PC-3 (cell line): ENCODE data around the gene STPG4. TPM values are rescaled to one million over a fixed set of nuclear protein-coding genes. Genes with fewer than 3 reads are reported as not detected.

Experiments
- ATAC-seq: fragments of 200-7000 bp; cut with Tn5 transposase; 2 replicates; pipeline ENCODE4 v1.9.1; 2020; ENCODE audit warnings: mild to moderate bottlenecking, moderate library complexity
- BruUV-seq: library from RNA; stranded (reverse); fragments of 400-500 nt; replicated peaks from 2 replicates; lab custom pipeline; 2021; lab: Mats Ljungman, UMichigan
- CTCF ChIA-PET: fragments of 300-600 bp; sonication (Branson Sonifier 250); formaldehyde crosslinking; loops from one replicate; lab custom pipeline; 2022; ENCODE audit warnings: antibody characterized with exemption; lab: Charles Lee
- POLR2A ChIA-PET: fragments of 300-600 bp; sonication (Branson Sonifier 250); formaldehyde crosslinking; loops from one replicate; lab custom pipeline; 2022; ENCODE audit warnings: antibody characterized with exemption; ENCODE audit not compliant: unreplicated experiment; lab: Charles Lee
- DNase-seq: peaks from one replicate; pipeline ENCODE4 v3.0.0-alpha.2; 2015
- H2AFZ ChIP-seq: fragments of 300-600 bp; sonication (generic); 2 replicates; pipeline ENCODE4 v1.6.0; 2016; ENCODE audit warnings: antibody characterized with exemption, low read length
- H3F3A ChIP-seq: fragments of 300-600 bp; sonication (generic); one replicate; pipeline ENCODE4 v1.6.0; 2017; ENCODE audit warnings: antibody characterized with exemption, low read length, control low read depth, mild to moderate bottlenecking; ENCODE audit not compliant: unreplicated experiment
- H3K27ac ChIP-seq: fragments of 300-600 bp; sonication (generic); 2 replicates; pipeline ENCODE4 v1.5.1; 2016; ENCODE audit warnings: mild to moderate bottlenecking, low read length
- H3K27me3 ChIP-seq: fragments of 300-600 bp; sonication (generic); 2 replicates; pipeline ENCODE4 v1.6.1; 2016; ENCODE audit warnings: low read length, mixed read lengths
- H3K36me3 ChIP-seq: fragments of 300-600 bp; sonication (generic); 2 replicates; pipeline ENCODE4 v1.6.1; 2016; ENCODE audit warnings: low read depth, mixed run types, low read length, mixed read lengths
- H3K4me1 ChIP-seq: fragments of 300-600 bp; sonication (generic); 2 replicates; pipeline ENCODE4 v1.5.1; 2016; ENCODE audit warnings: low read length; ENCODE audit not compliant: insufficient read depth
- H3K4me2 ChIP-seq: fragments of 300-600 bp; sonication (generic); 2 replicates; pipeline ENCODE4 v1.6.0; 2016; ENCODE audit warnings: low read length
- H3K4me3 ChIP-seq: fragments of 300-600 bp; sonication (generic); 2 replicates; pipeline ENCODE4 v1.5.1; 2016; ENCODE audit warnings: mild to moderate bottlenecking, low read length, mixed read lengths
- H3K79me2 ChIP-seq: fragments of 300-600 bp; sonication (generic); 2 replicates; pipeline ENCODE4 v1.6.1; 2017; ENCODE audit warnings: low read length, mixed read lengths
- H3K9ac ChIP-seq: fragments of 300-600 bp; sonication (generic); 2 replicates; pipeline ENCODE4 v1.6.0; 2016; ENCODE audit warnings: mild to moderate bottlenecking, low read length
- H3K9me2 ChIP-seq: fragments of 300-600 bp; sonication (generic); replicated peaks from 2 replicates; pipeline ENCODE4 v1.6.1; 2016; ENCODE audit warnings: mixed run types, low read length, mixed read lengths
- H3K9me3 ChIP-seq: fragments of 300-600 bp; sonication (generic); 2 replicates; pipeline ENCODE4 v1.6.1; 2016; ENCODE audit warnings: low read length, mixed read lengths
- H4K20me1 ChIP-seq: fragments of 300-600 bp; sonication (generic); 2 replicates; pipeline ENCODE4 v1.6.1; 2016; ENCODE audit warnings: low read length, mixed read lengths
- EZH2 ChIP-seq: fragments of 300-600 bp; sonication (generic); IDR thresholded peaks from one replicate; pipeline ENCODE4 v1.6.1; 2017; ENCODE audit warnings: antibody characterized with exemption, mild to moderate bottlenecking, low read length; ENCODE audit not compliant: unreplicated experiment
- EZH2phosphoT487 ChIP-seq: fragments of 300-600 bp; sonication (generic); IDR thresholded peaks from 2 replicates; pipeline ENCODE4 v1.6.1; 2018; ENCODE audit warnings: mild to moderate bottlenecking, antibody characterized with exemption, low read length, borderline replicate concordance
- intact Hi-C: fragments of 100-400 bp; cut with micrococcal nuclease; formaldehyde crosslinking; loops from 2 replicates; pipeline ENCODE4 v1.9.0; 2023
- total RNA-seq: library from RNA; depleted of rRNA; stranded (reverse); fragments of >200 nt; gene quantifications from 2 replicates; pipeline ENCODE4 v1.2.3, GENCODE V29; 2014
- TF ChIP-seq, protein P1 (sequence below): fragments of 300-600 bp; sonication (generic); conservative IDR thresholded peaks from 2 replicates; pipeline ENCODE4 v1.5.1; 2017; ENCODE audit warnings: antibody characterized with exemption, low read depth, mild to moderate bottlenecking, low read length

Gene STPG4
- total RNA-seq, 1 experiment from 2014 or later: 2.4 TPM

DNA sequence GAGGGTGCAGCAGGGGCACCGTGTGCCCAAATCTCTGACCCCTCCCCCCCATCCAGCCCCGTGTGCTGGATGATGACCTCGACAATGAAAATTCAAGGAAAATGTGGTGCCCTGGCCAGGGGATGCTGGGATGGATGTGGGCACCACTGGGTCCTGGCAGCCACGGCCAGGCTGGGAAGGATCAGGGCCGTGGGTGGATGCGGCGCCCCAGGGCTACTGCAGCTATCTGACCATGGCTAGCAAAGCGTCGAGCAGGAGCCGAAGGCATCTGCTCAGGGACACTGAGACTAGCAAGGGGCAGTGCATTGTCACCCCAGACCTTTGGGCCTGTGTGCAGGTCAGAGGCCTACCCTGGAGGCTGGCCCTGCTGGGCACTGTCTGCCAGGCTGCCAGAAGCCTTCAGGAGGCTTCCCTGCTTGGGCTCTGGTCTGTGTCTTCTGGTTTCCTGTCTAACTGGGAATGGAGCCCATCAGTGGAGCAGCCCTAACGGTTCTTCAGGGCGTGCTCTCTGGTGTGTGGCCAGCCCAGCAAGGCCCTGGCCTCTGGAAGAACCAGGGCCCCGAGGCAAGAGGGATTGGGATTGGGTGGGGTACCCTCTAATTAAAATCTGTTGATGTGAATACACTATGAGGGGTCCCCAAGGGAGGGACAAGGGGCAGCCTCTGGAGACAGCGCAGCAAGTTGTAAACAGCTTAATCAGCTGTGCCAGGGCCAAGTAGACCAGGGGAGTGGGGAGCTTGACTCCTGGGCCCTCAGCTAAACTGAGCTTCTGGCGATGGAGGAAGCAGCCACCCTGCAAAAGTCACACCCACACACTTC is 98.0 kb downstream of the STPG4 start:
- TF ChIP-seq, protein P1, sequence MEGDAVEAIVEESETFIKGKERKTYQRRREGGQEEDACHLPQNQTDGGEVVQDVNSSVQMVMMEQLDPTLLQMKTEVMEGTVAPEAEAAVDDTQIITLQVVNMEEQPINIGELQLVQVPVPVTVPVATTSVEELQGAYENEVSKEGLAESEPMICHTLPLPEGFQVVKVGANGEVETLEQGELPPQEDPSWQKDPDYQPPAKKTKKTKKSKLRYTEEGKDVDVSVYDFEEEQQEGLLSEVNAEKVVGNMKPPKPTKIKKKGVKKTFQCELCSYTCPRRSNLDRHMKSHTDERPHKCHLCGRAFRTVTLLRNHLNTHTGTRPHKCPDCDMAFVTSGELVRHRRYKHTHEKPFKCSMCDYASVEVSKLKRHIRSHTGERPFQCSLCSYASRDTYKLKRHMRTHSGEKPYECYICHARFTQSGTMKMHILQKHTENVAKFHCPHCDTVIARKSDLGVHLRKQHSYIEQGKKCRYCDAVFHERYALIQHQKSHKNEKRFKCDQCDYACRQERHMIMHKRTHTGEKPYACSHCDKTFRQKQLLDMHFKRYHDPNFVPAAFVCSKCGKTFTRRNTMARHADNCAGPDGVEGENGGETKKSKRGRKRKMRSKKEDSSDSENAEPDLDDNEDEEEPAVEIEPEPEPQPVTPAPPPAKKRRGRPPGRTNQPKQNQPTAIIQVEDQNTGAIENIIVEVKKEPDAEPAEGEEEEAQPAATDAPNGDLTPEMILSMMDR: no peak
- no peak for TF ChIP-seq EZH2
- no peak for TF ChIP-seq EZH2phosphoT487
- intact Hi-C loops: no loop called here
- BruUV-seq: no TSS peak
- no peaks in the 10 kb centered on the region for H3K9me2 ChIP-seq
- no peak for DNase-seq
- no peaks in the 10 kb centered on the region for H4K20me1 ChIP-seq
- H3K9ac ChIP-seq: no peak overlapping the region
- H3F3A ChIP-seq: no peaks in the 10 kb centered on the region
- no peaks in the 10 kb centered on the region for H3K79me2 ChIP-seq
- ATAC-seq: no peak
- no peak overlapping the region for H2AFZ ChIP-seq
- H3K4me3 ChIP-seq: no peak overlapping the region
- no peaks in the 10 kb centered on the region for H3K9me3 ChIP-seq
- no peaks in the 10 kb centered on the region for H3K4me1 ChIP-seq
- ChIA-PET POLR2A (no interaction called here), CTCF (no interaction called here)
- H3K27me3 ChIP-seq: no peaks in the 10 kb centered on the region
- no peak overlapping the region for H3K4me2 ChIP-seq
- H3K36me3 ChIP-seq: no peaks in the 10 kb centered on the region; the same call in 1 of the 2 replicates
- H3K27ac ChIP-seq: no peak overlapping the region

DNA sequence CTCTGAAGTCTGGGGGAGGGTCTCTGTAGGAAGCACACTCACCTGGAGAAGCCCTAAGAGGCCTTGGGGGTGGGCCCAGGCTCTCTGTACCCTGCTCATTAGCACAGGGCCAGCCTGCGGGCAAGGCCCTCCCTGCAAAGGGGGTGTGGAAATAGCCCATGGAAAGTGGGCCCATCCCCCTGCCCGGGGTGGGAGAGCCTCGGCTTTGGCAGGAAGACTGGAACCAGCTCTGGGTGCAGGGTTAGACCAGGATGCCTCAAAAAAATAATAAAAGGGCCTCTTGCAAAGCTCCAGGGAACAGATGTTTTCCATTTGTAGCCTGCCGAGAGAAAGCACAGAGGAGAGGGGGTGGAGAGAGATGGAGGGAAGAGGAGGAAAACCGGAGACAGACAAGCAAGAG is 98.7 kb downstream of the STPG4 start:
- H3K79me2 ChIP-seq: no peaks in the 10 kb centered on the region
- no peaks in the 10 kb centered on the region for H3K27me3 ChIP-seq
- no peaks in the 10 kb centered on the region for H3K4me1 ChIP-seq
- no peaks in the 10 kb centered on the region for H3K9me2 ChIP-seq
- no peak overlapping the region for H3K4me2 ChIP-seq
- H4K20me1 ChIP-seq: no peaks in the 10 kb centered on the region
- no peaks in the 10 kb centered on the region; the same call in 1 of the 2 replicates for H3K36me3 ChIP-seq
- H3F3A ChIP-seq: no peaks in the 10 kb centered on the region
- no peaks in the 10 kb centered on the region for H3K9me3 ChIP-seq
- H3K4me3 ChIP-seq: no peak overlapping the region
- H3K27ac ChIP-seq: no peak overlapping the region
- DNase-seq (no peak), ATAC-seq (no peak)
- CTCF ChIA-PET: no interaction called here
- POLR2A ChIA-PET: no interaction called here
- H3K9ac ChIP-seq: no peak overlapping the region
- intact Hi-C loops: no loop called here
- TF ChIP-seq EZH2phosphoT487 (no peak), EZH2 (no peak)
- TF ChIP-seq, protein P1: no peak
- no peak overlapping the region for H2AFZ ChIP-seq
- BruUV-seq: no TSS peak

DNA sequence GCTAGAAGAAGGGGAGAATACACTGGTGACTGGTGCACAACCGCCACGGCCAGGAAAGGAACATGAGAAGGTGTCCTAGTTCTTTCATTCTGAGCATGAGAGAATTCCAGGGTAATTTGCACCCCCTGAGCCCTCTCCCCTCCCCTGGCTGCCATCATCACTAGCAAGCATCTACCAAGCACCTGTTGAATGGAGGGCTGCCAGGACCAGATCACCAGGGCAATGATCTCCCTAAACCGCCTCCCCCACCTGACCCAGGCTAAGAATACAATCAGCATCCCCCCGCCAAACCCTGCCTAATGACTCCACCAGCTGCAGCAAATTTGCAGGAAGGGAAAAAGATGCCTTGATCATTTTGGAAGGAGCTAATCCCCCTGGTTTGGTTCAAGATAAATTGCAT is 100.2 kb downstream of the STPG4 start:
- ATAC-seq: no peak
- Histone ChIP-seq H3K27ac (no peak overlapping the region), H3K9ac (no peak overlapping the region), H3F3A (no peaks in the 10 kb centered on the region), H3K9me3 (no peaks in the 10 kb centered on the region), H4K20me1 (no peaks in the 10 kb centered on the region), H3K36me3 (peaks cover 4% of the 10 kb centered on the region; the same call in 1 of the 2 replicates), H3K4me1 (no peaks in the 10 kb centered on the region), H2AFZ (no peak overlapping the region), H3K4me2 (no peak overlapping the region), H3K9me2 (no peaks in the 10 kb centered on the region), H3K79me2 (no peaks in the 10 kb centered on the region), H3K4me3 (no peak overlapping the region), H3K27me3 (no peaks in the 10 kb centered on the region)
- no peak for DNase-seq
- intact Hi-C loops: no loop called here
- TF ChIP-seq, protein P1: no peak
- BruUV-seq: no TSS peak
- POLR2A ChIA-PET: no interaction called here
- CTCF ChIA-PET: no interaction called here
